Transverse colon (tissue), 4 donors: ENCODE measurements around the gene C2CD4D.

Experiments
- EP300 ChIP-seq: sonication (generic); formaldehyde crosslinking; IDR thresholded peaks from one replicate; pipeline ENCODE4 v1.6.1; 2017; ENCODE audit warnings: antibody characterized with exemption, low read depth
- POLR2A ChIP-seq: fragments of 450-650 bp; IDR thresholded peaks from one replicate; pipeline ENCODE4 v1.6.1; 2016; ENCODE audit warnings: antibody characterized with exemption, mild to moderate bottlenecking, moderate library complexity
- POLR2AphosphoS5 ChIP-seq, 3 donors: sonication (generic); formaldehyde crosslinking; IDR thresholded peaks; one replicate each; pipeline ENCODE4 v1.6.1; 2016; ENCODE audit warnings: antibody characterized with exemption in 3 of 3
- TF ChIP-seq, protein P1 (sequence below), 5 experiments: fragments of 200-600 bp in 3 of 5; fragments of 450-650 bp in 2 of 5; sonication (generic) in 3 of 5; IDR thresholded peaks; 1 replicate in 2 of 5; 2 replicates in 3 of 5; pipeline ENCODE4 v1.5.1; 2016 to 2017; ENCODE audit warnings: antibody characterized with exemption in 5 of 5, inconsistent platforms in 3 of 5, mild to moderate bottlenecking in 2 of 5, moderate library complexity in 1 of 5

DNA sequence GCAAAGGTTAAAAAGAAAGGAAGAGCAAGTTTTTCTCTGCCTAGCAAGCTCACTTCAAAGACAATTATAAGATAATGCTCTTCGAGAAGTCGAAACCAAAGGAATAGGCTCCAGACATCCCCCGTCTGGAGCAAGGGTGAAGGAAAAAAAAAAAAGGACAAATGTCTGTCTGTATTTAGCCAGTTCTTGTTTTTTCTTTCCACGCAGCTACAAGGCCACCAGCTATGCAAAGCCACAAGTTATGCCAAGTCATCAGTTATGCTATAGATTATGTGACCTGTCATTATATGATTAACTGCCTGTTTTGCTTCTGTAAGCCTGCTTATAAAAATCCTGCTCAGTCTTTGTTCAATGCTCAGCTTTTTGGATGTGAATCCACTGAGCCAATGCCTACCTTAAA lies 16.3 kb upstream of the C2CD4D start:
- TF ChIP-seq, protein P1, sequence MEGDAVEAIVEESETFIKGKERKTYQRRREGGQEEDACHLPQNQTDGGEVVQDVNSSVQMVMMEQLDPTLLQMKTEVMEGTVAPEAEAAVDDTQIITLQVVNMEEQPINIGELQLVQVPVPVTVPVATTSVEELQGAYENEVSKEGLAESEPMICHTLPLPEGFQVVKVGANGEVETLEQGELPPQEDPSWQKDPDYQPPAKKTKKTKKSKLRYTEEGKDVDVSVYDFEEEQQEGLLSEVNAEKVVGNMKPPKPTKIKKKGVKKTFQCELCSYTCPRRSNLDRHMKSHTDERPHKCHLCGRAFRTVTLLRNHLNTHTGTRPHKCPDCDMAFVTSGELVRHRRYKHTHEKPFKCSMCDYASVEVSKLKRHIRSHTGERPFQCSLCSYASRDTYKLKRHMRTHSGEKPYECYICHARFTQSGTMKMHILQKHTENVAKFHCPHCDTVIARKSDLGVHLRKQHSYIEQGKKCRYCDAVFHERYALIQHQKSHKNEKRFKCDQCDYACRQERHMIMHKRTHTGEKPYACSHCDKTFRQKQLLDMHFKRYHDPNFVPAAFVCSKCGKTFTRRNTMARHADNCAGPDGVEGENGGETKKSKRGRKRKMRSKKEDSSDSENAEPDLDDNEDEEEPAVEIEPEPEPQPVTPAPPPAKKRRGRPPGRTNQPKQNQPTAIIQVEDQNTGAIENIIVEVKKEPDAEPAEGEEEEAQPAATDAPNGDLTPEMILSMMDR (IDR thresholded peaks at IDR 0.05): no peak
- TF ChIP-seq POLR2A (no peak), EP300 (no peak), POLR2AphosphoS5 (IDR thresholded peaks at IDR 0.05) (no peak)
